GM12864 (cell line): ENCODE results near the gene MGAT1.

ENCODE experiments used
- DNase-seq: peaks from one replicate; pipeline ENCODE4 v3.0.0-alpha.2; 2011; ENCODE audit warnings: low read depth
- H3K4me3 ChIP-seq: 2 replicates; pipeline ENCODE4 v1.5.1; 2011; ENCODE audit warnings: mild to moderate bottlenecking, low read depth, low read length, control low read depth
- CTCF ChIP-seq: IDR thresholded peaks from 2 replicates; pipeline ENCODE4 v1.5.1; 2011; ENCODE audit warnings: low read depth, mild to moderate bottlenecking, moderate library complexity, low read length, control low read depth, inconsistent platforms; ENCODE audit errors: missing control alignments

Gene MGAT1

GRCh38 chr5:180808461-180809000 lies 5.9 kb upstream of the MGAT1 start:
- TF ChIP-seq CTCF = no peak
- H3K4me3 ChIP-seq = peak overlapping the region; percentile 65
- no peak for DNase-seq

GRCh38 chr5:180807654-180808414 lies 5.2 kb upstream of the MGAT1 start:
- DNase-seq = no peak
- TF ChIP-seq CTCF = no peak
- H3K4me3 ChIP-seq = peak overlapping the region; percentile 65

GRCh38 chr5:180807046-180807445 lies 4.4 kb upstream of the MGAT1 start:
- TF ChIP-seq CTCF = no peak
- DNase-seq = no peak
- H3K4me3 ChIP-seq = peak overlapping the region; percentile 65

- no peak for TF ChIP-seq CTCF
- DNase-seq = no peak
Measured at GRCh38 chr5:180806351-180807011, 3.9 kb upstream of the MGAT1 start.

GRCh38 chr5:180804129-180804618 lies 1.6 kb upstream of the MGAT1 start:
- no peak for TF ChIP-seq CTCF
- H3K4me3 ChIP-seq = peak overlapping the region; percentile 95
- no peak for DNase-seq

More at GRCh38 chr5:180806351-180807011, 3.9 kb upstream of the MGAT1 start:
- H3K4me3 ChIP-seq = peak overlapping the region; percentile 65

- peak; percentile 26 for TF ChIP-seq CTCF
- DNase-seq = peak; percentile 87
- peak overlapping the region; percentile 95 for H3K4me3 ChIP-seq
Measured at GRCh38 chr5:180803181-180804128, 849 bp upstream of the MGAT1 start.
